Activated CD8-positive, alpha-beta T cell treated with anti-CD3 and anti-CD28 coated beads for 36 hours (primary cell): Measurements from ENCODE around the gene LRRC56. TPM values are rescaled to one million over a fixed set of nuclear protein-coding genes. Genes with fewer than 3 reads are reported as not detected.

Experiments used
- ATAC-seq: fragments of 200-7000 bp; cut with Tn5 transposase; one replicate; pipeline ENCODE4 v1.10.0; 2021; ENCODE audit warnings: mild to moderate bottlenecking, moderate library complexity
- CTCF ChIA-PET: fragments of 350-600 bp; sonication (Branson Sonifier 250); formaldehyde crosslinking; loops from one replicate; lab custom pipeline; 2021; ENCODE audit warnings: antibody characterized with exemption; lab: Charles Lee
- POLR2A ChIA-PET: fragments of 350-600 bp; sonication (Branson Sonifier 250); formaldehyde crosslinking; loops from one replicate; lab custom pipeline; 2021; ENCODE audit warnings: antibody characterized with exemption; lab: Charles Lee
- DNase-seq: peaks from one replicate; pipeline ENCODE4 v3.0.0-alpha.2; 2020
- H3K27ac Mint-ChIP-seq: one replicate; pipeline ENCODE4 v1.8.0; 2021; ENCODE audit warnings: mild to moderate bottlenecking, mixed read lengths
- H3K27me3 Mint-ChIP-seq: one replicate; pipeline ENCODE4 v1.8.0; 2021; ENCODE audit warnings: mixed read lengths
- H3K36me3 Mint-ChIP-seq: one replicate; pipeline ENCODE4 v1.8.0; 2021; ENCODE audit warnings: low read depth, mixed read lengths
- H3K4me1 Mint-ChIP-seq: one replicate; pipeline ENCODE4 v1.8.0; 2021; ENCODE audit warnings: low read depth, mixed read lengths
- H3K4me3 Mint-ChIP-seq: one replicate; pipeline ENCODE4 v1.8.0; 2021; ENCODE audit warnings: mild to moderate bottlenecking, moderate library complexity, mixed read lengths
- H3K9me3 Mint-ChIP-seq: one replicate; pipeline ENCODE4 v1.8.0; 2021; ENCODE audit warnings: mixed read lengths
- CTCF ChIP-seq: fragments of 200-600 bp; IDR thresholded peaks from one replicate; pipeline ENCODE4 v1.8.0; 2022; ENCODE audit warnings: antibody characterized with exemption, mild to moderate bottlenecking
- intact Hi-C: fragments of 100-400 bp; cut with micrococcal nuclease; formaldehyde crosslinking; loops from one replicate; pipeline ENCODE4 v1.10.0; 2022
- total RNA-seq, 2 experiments: library from RNA; stranded (reverse); gene quantifications; one replicate each; pipeline ENCODE4 v1.2.3, GENCODE V29; 2021

LRRC56 gene
- total RNA-seq, 2 experiments from 2014 or later = 0.67 to 0.99 TPM

GRCh38 chr11:577611-577894 lies 40.2 kb downstream of the LRRC56 start:
- peaks cover 28% of the 10 kb centered on the region for H3K36me3 Mint-ChIP-seq

DNA sequence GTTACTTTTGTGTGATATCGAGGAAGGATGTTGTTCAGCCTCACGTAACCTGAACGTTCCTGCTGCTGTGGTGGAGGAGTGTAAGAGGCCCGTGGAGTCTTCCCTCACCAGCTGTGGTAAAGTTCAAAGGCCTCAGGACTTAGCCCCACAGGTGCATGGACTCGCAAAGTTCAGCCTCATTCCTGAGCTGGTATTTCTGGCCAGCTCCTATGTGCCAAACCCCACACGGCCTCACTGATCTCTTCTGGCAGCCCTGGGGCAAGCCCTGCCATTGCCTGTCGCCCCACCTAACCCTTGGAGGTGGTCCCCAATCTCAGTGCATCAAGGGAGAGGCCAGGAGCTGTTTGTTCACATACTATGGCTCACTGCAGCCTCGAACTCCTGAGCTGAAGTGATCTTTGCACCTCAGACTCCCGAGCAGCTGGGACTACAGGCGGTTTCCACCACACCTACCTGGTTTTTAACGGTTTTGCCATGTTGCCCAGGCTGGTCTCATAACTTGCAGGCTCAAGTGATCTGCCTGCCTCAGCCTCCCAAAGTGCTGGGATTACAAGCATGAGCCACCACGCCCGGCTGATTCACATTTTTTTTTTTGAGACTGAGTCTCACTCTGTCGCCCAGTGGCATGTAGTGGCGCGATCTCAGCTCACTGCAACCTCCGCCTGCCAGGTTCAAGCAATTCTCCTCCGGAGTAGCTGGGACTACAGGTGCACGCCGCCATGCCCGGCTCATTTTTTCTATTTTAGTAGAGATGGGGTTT lies 41.1 kb downstream of the LRRC56 start:
- ChIA-PET CTCF (interaction anchor here (1.6 kb wide), 1 partner anchor 24 kb away, joined by 3 read pairs; no protein-coding TSS in a partner anchor), POLR2A (interaction anchor here (1.1 to 2.0 kb wide), 6 partner anchors 9 to 115 kb away, joined by 4 to 7 read pairs (median 4); no protein-coding TSS in a partner anchor)
- Mint-ChIP-seq H3K27me3 (peaks cover 11% of the 10 kb centered on the region), H3K9me3 (no peaks in the 10 kb centered on the region), H3K27ac (peak overlapping the region; percentile 87), H3K36me3 (peaks cover 30% of the 10 kb centered on the region), H3K4me1 (peaks cover 47% of the 10 kb centered on the region), H3K4me3 (peak overlapping the region; percentile 79)
- ATAC-seq = no peak
- TF ChIP-seq CTCF = no peak
- intact Hi-C loops = no loop called here
- no peak for DNase-seq

More at GRCh38 chr11:577611-577894, 40.2 kb downstream of the LRRC56 start:
- no peaks in the 10 kb centered on the region for H3K9me3 Mint-ChIP-seq
- DNase-seq (no peak), ATAC-seq (no peak)
- intact Hi-C loops = no loop called here
- peak overlapping the region; percentile 79 for H3K4me3 Mint-ChIP-seq
- peaks cover 47% of the 10 kb centered on the region for H3K4me1 Mint-ChIP-seq
- ChIA-PET POLR2A (interaction anchor here (1.0 to 2.0 kb wide), 8 partner anchors 8 to 310 kb away, joined by 3 to 7 read pairs (median 4); no protein-coding TSS in a partner anchor), CTCF (no interaction called here)
- H3K27ac Mint-ChIP-seq = peak overlapping the region; percentile 87
- no peak for TF ChIP-seq CTCF
- H3K27me3 Mint-ChIP-seq = peaks cover 11% of the 10 kb centered on the region

- peaks cover 36% of the 10 kb centered on the region for H3K4me1 Mint-ChIP-seq
- H3K9me3 Mint-ChIP-seq = no peaks in the 10 kb centered on the region
- intact Hi-C loops = no loop called here
- peaks cover 37% of the 10 kb centered on the region for H3K36me3 Mint-ChIP-seq
- CTCF ChIA-PET = interaction anchor here (0.6 to 1.6 kb wide), 2 partner anchors 25 to 143 kb away, joined by 3 read pairs; no protein-coding TSS in a partner anchor
- DNase-seq (no peak), ATAC-seq (no peak)
- TF ChIP-seq CTCF = no peak
- H3K27me3 Mint-ChIP-seq = peaks cover 3% of the 10 kb centered on the region
- no peak overlapping the region for H3K4me3 Mint-ChIP-seq
- H3K27ac Mint-ChIP-seq = peak overlapping the region; percentile 55
- POLR2A ChIA-PET = interaction anchor here (1.0 kb wide), 1 partner anchor 16 kb away, joined by 3 read pairs; no protein-coding TSS in a partner anchor
These were observed 42.7 kb downstream of the LRRC56 start for GRCh38 chr11:579830-580601.

DNA sequence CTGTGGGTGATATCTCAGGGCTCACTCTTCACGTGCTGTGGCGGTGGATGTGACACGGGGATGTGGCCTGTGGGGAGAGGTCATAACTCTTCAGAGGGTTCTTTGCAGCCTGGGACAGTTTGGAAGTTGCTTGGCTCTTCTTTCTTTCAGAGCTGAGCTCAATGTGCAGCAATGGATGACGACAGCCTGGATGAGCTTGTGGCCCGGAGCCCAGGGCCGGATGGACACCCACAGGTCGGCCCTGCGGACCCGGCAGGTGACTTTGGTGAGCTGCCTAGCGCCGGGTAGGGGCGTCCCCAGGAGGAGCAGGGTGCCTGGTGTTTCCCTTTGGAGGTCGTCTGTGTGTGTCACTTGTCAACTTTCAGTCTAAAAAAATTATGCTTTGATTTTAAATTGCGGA lies 44.0 kb downstream of the LRRC56 start:
- no peak overlapping the region for H3K4me3 Mint-ChIP-seq
- DNase-seq (no peak), ATAC-seq (no peak)
- H3K36me3 Mint-ChIP-seq = peaks cover 40% of the 10 kb centered on the region
- intact Hi-C loops = no loop called here
- H3K27me3 Mint-ChIP-seq = no peaks in the 10 kb centered on the region
- no peak for TF ChIP-seq CTCF
- peaks cover 38% of the 10 kb centered on the region for H3K4me1 Mint-ChIP-seq
- H3K9me3 Mint-ChIP-seq = no peaks in the 10 kb centered on the region
- POLR2A ChIA-PET = interaction anchor here (1.0 kb wide), 1 partner anchor 15 kb away, joined by 3 read pairs; no protein-coding TSS in a partner anchor
- H3K27ac Mint-ChIP-seq = no peak overlapping the region
- CTCF ChIA-PET = no interaction called here
